ENCODE measurements around the gene NRN1. TPM values are rescaled to one million over a fixed set of nuclear protein-coding genes. Genes with fewer than 3 reads are reported as not detected.

NRN1 gene
- total and polyA plus RNA-seq, 2 donors (not counting 3 experiments of a cell fraction or from before 2014, with no cell fraction given): 12.8 to 26.2 TPM

- H3K27ac ChIP-seq (ENCODE audit: insufficient read depth, low read depth, low read length): no peak overlapping the region
- TF ChIP-seq POLR2AphosphoS5 (IDR thresholded peaks at IDR 0.05; ENCODE audit: insufficient read depth, low read depth, low read length) (no peak), MYC (IDR thresholded peaks at IDR 0.05; ENCODE audit: low read depth, low read length) (no peak), EZH2 (IDR thresholded peaks at IDR 0.05; ENCODE audit: borderline replicate concordance, low read depth, low read length, severe bottlenecking) (no peak), JUN (IDR thresholded peaks at IDR 0.05; ENCODE audit: borderline replicate concordance, insufficient read depth, insufficient read length, low read depth) (no peak), FOS (IDR thresholded peaks at IDR 0.05; ENCODE audit: borderline replicate concordance, insufficient read depth, low read length) (no peak), CTCF (IDR thresholded peaks at IDR 0.05; ENCODE audit: extremely low read depth in 1 of 2, insufficient read depth in 1 of 2, low read depth in 1 of 2, low read length in 2 of 2) (no peak)
- FAIRE-seq (no peak), DNase-seq (ENCODE audit: low read depth, low spot score) (no peak)
- ChIA-PET CTCF (interaction anchor here (1.1 kb wide), 1 partner anchor 46 kb away, joined by 3 read pairs; no protein-coding TSS in a partner anchor), POLR2A (no interaction called here)
- intact Hi-C loops (cut with micrococcal nuclease): no loop called here
- no TSS peak for BruUV-seq (replicated peaks)
- H3K36me3 ChIP-seq (ENCODE audit: control insufficient read depth in 2 of 2, extremely low read depth in 1 of 2, insufficient read depth in 2 of 2, low read length in 2 of 2): no peaks in the 10 kb centered on the region
- H4K20me1 ChIP-seq (replicated peaks; ENCODE audit: control insufficient read depth, extremely low read depth, insufficient read depth, low read length): no peaks in the 10 kb centered on the region
- H3K9me3 ChIP-seq (replicated peaks; ENCODE audit: control insufficient read depth, insufficient read depth, low read length): no peaks in the 10 kb centered on the region
- H3K27me3 ChIP-seq (ENCODE audit: control insufficient read depth in 2 of 2, insufficient read depth in 2 of 2, low read length in 2 of 2): no peaks in the 10 kb centered on the region
- H2AFZ ChIP-seq (ENCODE audit: low read depth, low read length): no peak overlapping the region
- H3K4me2 ChIP-seq (ENCODE audit: insufficient read depth, low read length): no peak overlapping the region
- dilution Hi-C loops (cut with MboI; ENCODE audit: extremely low pct_ligation_motif_present, low sequenced_read_pairs): no loop called here
- no peak overlapping the region for H3K9ac ChIP-seq (replicated peaks; ENCODE audit: extremely low read depth, insufficient read depth, low read length)
- H3K9me1 ChIP-seq (replicated peaks; ENCODE audit: control insufficient read depth, extremely low read depth, insufficient read depth, low read length): no peaks in the 10 kb centered on the region
- H3K4me3 ChIP-seq (replicated peaks in 1 of 3; ENCODE audit: insufficient read depth in 1 of 3, low read depth in 1 of 3, low read length in 3 of 3): no peak overlapping the region
- no peaks in the 10 kb centered on the region for H3K79me2 ChIP-seq (ENCODE audit: control insufficient read depth, insufficient read depth, low read length)
- no peaks in the 10 kb centered on the region for H3K4me1 ChIP-seq (ENCODE audit: control insufficient read depth, extremely low read depth, insufficient read depth, low read length)
Measured at GRCh38 chr6:5956939-5957338, 49.8 kb downstream of the NRN1 start.

All from endothelial cell of umbilical vein (primary cell).